Astrocyte (in vitro differentiated cells and primary cell): ENCODE results near the gene UPF2.

ENCODE experiments used
- EZH2 ChIP-seq: IDR thresholded peaks from 2 replicates; pipeline ENCODE4 v1.6.1; 2012; ENCODE audit warnings: mild to moderate bottlenecking, low read length, inconsistent platforms; ENCODE audit not compliant: insufficient read depth
- TF ChIP-seq, protein P1 (sequence below): IDR thresholded peaks from 2 replicates; pipeline ENCODE4 v1.5.1; 2011; ENCODE audit warnings: low read depth, mild to moderate bottlenecking, inconsistent platforms, low read length, moderate library complexity; ENCODE audit not compliant: insufficient read depth

DNA sequence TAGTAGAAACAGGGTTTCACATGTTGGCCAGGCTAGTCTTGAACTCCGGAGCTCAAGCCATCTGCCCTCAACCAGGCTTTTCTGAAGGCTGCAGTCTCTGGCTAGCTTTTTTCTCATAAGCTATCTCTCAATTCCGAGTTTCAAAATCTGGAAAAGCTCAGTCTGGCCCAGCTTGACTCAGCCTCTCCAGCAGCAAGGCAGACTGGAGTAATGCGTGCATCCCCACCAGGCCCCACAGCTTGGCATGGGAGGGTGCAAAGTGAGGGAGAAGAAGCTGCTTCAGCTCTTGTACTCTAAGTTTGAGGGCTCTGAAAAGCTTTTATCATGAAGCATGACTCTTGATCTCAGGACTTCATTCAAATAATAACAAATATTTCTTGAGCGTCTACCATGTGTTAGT lies 30.9 kb upstream of the UPF2 start:
- TF ChIP-seq, protein P1, sequence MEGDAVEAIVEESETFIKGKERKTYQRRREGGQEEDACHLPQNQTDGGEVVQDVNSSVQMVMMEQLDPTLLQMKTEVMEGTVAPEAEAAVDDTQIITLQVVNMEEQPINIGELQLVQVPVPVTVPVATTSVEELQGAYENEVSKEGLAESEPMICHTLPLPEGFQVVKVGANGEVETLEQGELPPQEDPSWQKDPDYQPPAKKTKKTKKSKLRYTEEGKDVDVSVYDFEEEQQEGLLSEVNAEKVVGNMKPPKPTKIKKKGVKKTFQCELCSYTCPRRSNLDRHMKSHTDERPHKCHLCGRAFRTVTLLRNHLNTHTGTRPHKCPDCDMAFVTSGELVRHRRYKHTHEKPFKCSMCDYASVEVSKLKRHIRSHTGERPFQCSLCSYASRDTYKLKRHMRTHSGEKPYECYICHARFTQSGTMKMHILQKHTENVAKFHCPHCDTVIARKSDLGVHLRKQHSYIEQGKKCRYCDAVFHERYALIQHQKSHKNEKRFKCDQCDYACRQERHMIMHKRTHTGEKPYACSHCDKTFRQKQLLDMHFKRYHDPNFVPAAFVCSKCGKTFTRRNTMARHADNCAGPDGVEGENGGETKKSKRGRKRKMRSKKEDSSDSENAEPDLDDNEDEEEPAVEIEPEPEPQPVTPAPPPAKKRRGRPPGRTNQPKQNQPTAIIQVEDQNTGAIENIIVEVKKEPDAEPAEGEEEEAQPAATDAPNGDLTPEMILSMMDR = no peak
- no peak for TF ChIP-seq EZH2
